H9 (cell line): Measurements from ENCODE around the gene PRDX1. TPM values are rescaled to one million over a fixed set of nuclear protein-coding genes. Genes with fewer than 3 reads are reported as not detected.

Experiments used
- DNase-seq: peaks from one replicate; pipeline ENCODE4 v3.0.0-alpha.2; 2017
- H2AFZ ChIP-seq: one replicate; pipeline ENCODE4 v1.6.1; 2013; ENCODE audit warnings: mild to moderate bottlenecking, low read length, control low read depth, moderate library complexity
- H2AK5ac ChIP-seq: 2 replicates; pipeline ENCODE4 v1.6.1; 2013; ENCODE audit warnings: low read length, control low read depth, mixed read lengths; ENCODE audit not compliant: insufficient read length
- H2BK120ac ChIP-seq: one replicate; pipeline ENCODE4 v1.6.1; 2013; ENCODE audit warnings: low read depth, mild to moderate bottlenecking, low read length, control low read depth, inconsistent platforms; ENCODE audit not compliant: poor library complexity, severe bottlenecking
- H2BK12ac ChIP-seq: 2 replicates; pipeline ENCODE4 v1.6.1; 2013; ENCODE audit warnings: low read length, control low read depth, mixed read lengths, low read depth; ENCODE audit not compliant: insufficient read length
- H2BK15ac ChIP-seq: 2 replicates; pipeline ENCODE4 v1.6.1; 2013; ENCODE audit warnings: low read depth, low read length, control low read depth
- H2BK20ac ChIP-seq: one replicate; pipeline ENCODE4 v1.6.1; 2013; ENCODE audit warnings: low read depth, mild to moderate bottlenecking, low read length, control low read depth, inconsistent platforms; ENCODE audit not compliant: poor library complexity, severe bottlenecking
- H2BK5ac ChIP-seq: 2 replicates; pipeline ENCODE4 v1.6.1; 2013; ENCODE audit warnings: low read length, control low read depth, mixed read lengths; ENCODE audit not compliant: insufficient read length
- H3K14ac ChIP-seq: 2 replicates; pipeline ENCODE4 v1.6.1; 2013; ENCODE audit warnings: low read length, control low read depth; ENCODE audit not compliant: insufficient read depth
- H3K18ac ChIP-seq: 2 replicates; pipeline ENCODE4 v1.6.1; 2013; ENCODE audit warnings: low read depth, mild to moderate bottlenecking, mixed read lengths, low read length, control low read depth; ENCODE audit not compliant: insufficient read length
- H3K23ac ChIP-seq: 2 replicates; pipeline ENCODE4 v1.6.1; 2013; ENCODE audit warnings: low read length, control low read depth, mixed read lengths, low read depth; ENCODE audit not compliant: insufficient read length
- H3K23me2 ChIP-seq: 2 replicates; pipeline ENCODE4 v1.6.1; 2013; ENCODE audit warnings: low read depth, mild to moderate bottlenecking, mixed read lengths, low read length, control low read depth; ENCODE audit not compliant: insufficient read length, poor library complexity, severe bottlenecking
- H3K27ac ChIP-seq: 2 replicates; pipeline ENCODE4 v1.5.1; 2013; ENCODE audit warnings: low read length, control low read depth, mixed read lengths, low read depth; ENCODE audit not compliant: insufficient read length
- H3K27me3 ChIP-seq: 2 replicates; pipeline ENCODE4 v1.6.1; 2013; ENCODE audit warnings: low read length, control low read depth, inconsistent platforms; ENCODE audit not compliant: insufficient read depth
- H3K4ac ChIP-seq: 2 replicates; pipeline ENCODE4 v1.6.1; 2013; ENCODE audit warnings: low read depth, mild to moderate bottlenecking, control low read depth, inconsistent platforms, low read length, moderate library complexity
- H3K4me1 ChIP-seq: 2 replicates; pipeline ENCODE4 v1.6.1; 2013; ENCODE audit warnings: low read length, control low read depth, inconsistent platforms; ENCODE audit not compliant: insufficient read depth
- H3K4me2 ChIP-seq: 2 replicates; pipeline ENCODE4 v1.6.1; 2013; ENCODE audit warnings: low read length, control low read depth, mixed read lengths; ENCODE audit not compliant: insufficient read length, insufficient read depth
- H3K56ac ChIP-seq: 2 replicates; pipeline ENCODE4 v1.6.1; 2013; ENCODE audit warnings: low read depth, mild to moderate bottlenecking, mixed read lengths, low read length, control low read depth; ENCODE audit not compliant: insufficient read length
- H3K79me1 ChIP-seq: 2 replicates; pipeline ENCODE4 v1.6.1; 2013; ENCODE audit warnings: low read depth, mild to moderate bottlenecking, moderate library complexity, low read length, control low read depth, inconsistent platforms; ENCODE audit not compliant: insufficient read depth, poor library complexity, severe bottlenecking
- H3K79me2 ChIP-seq: 2 replicates; pipeline ENCODE4 v1.6.1; 2013; ENCODE audit warnings: low read length, control low read depth, inconsistent platforms; ENCODE audit not compliant: insufficient read depth
- H3K9ac ChIP-seq: 2 replicates; pipeline ENCODE4 v1.6.1; 2013; ENCODE audit warnings: low read length, control low read depth, mixed read lengths; ENCODE audit not compliant: insufficient read length; ENCODE audit errors: extremely low read depth
- H3K9me3 ChIP-seq: one replicate; pipeline ENCODE4 v1.6.1; 2013; ENCODE audit warnings: low read depth, low read length, inconsistent platforms; ENCODE audit not compliant: control insufficient read depth
- H3T11ph ChIP-seq: one replicate; pipeline ENCODE4 v1.6.1; 2013; ENCODE audit warnings: mild to moderate bottlenecking, low read length, control low read depth, inconsistent platforms
- H4K20me1 ChIP-seq: one replicate; pipeline ENCODE4 v1.6.1; 2013; ENCODE audit not compliant: control insufficient read depth, insufficient read length, insufficient read depth
- H4K5ac ChIP-seq: 2 replicates; pipeline ENCODE4 v1.6.1; 2013; ENCODE audit warnings: low read depth, mild to moderate bottlenecking, mixed read lengths, low read length, control low read depth; ENCODE audit not compliant: insufficient read length
- H4K8ac ChIP-seq: replicated peaks from 2 replicates; pipeline ENCODE4 v1.6.1; 2013; ENCODE audit warnings: low read length, control low read depth, mixed read lengths, low read depth; ENCODE audit not compliant: insufficient read length
- H4K91ac ChIP-seq: 2 replicates; pipeline ENCODE4 v1.6.1; 2013; ENCODE audit warnings: low read depth, mild to moderate bottlenecking, moderate library complexity, mixed read lengths, low read length, control low read depth; ENCODE audit not compliant: insufficient read length
- H3K27ac Mint-ChIP-seq, 3 experiments: 2 replicates in 2 of 3; 3 replicates in 1 of 3; pipeline ENCODE4 v1.8.0; 2020 to 2021; ENCODE audit warnings: mixed read lengths in 3 of 3, mild to moderate bottlenecking in 1 of 3, moderate library complexity in 1 of 3
- H3K27me3 Mint-ChIP-seq: 2 replicates; pipeline ENCODE4 v1.8.0; 2021; ENCODE audit warnings: low read depth, mild to moderate bottlenecking, moderate library complexity, mixed read lengths
- H3K36me3 Mint-ChIP-seq, 3 experiments: 2 replicates in 2 of 3; 3 replicates in 1 of 3; pipeline ENCODE4 v1.8.0; 2020 to 2021; ENCODE audit warnings: low read depth in 3 of 3, mixed read lengths in 3 of 3; ENCODE audit not compliant: insufficient read depth in 1 of 3
- H3K4me1 Mint-ChIP-seq, 2 experiments: 2 replicates each; pipeline ENCODE4 v1.8.0; 2020; ENCODE audit warnings: mixed read lengths in 2 of 2
- H3K4me3 Mint-ChIP-seq, 2 experiments: 2 replicates in 1 of 2; 3 replicates in 1 of 2; pipeline ENCODE4 v1.8.0; 2020 to 2021; ENCODE audit warnings: mild to moderate bottlenecking in 2 of 2, mixed read lengths in 2 of 2, moderate library complexity in 1 of 2
- H3K9me3 Mint-ChIP-seq, 2 experiments: 2 replicates in 1 of 2; 3 replicates in 1 of 2; pipeline ENCODE4 v1.8.0; 2020; ENCODE audit warnings: mild to moderate bottlenecking in 2 of 2, mixed read lengths in 2 of 2, moderate library complexity in 1 of 2
- total RNA-seq: library from RNA; stranded (reverse); gene quantifications from 2 replicates; pipeline ENCODE4 v1.2.1, GENCODE V29; 2021
- TF ChIP-seq, protein P1 (sequence below): fragments of 200-600 bp; sonication (generic); conservative IDR thresholded peaks from 3 replicates; pipeline ENCODE4 v1.8.0; 2021; ENCODE audit warnings: antibody characterized with exemption, mild to moderate bottlenecking

Gene PRDX1
- total RNA-seq, 1 experiment from 2014 or later: 1,003 TPM

DNA sequence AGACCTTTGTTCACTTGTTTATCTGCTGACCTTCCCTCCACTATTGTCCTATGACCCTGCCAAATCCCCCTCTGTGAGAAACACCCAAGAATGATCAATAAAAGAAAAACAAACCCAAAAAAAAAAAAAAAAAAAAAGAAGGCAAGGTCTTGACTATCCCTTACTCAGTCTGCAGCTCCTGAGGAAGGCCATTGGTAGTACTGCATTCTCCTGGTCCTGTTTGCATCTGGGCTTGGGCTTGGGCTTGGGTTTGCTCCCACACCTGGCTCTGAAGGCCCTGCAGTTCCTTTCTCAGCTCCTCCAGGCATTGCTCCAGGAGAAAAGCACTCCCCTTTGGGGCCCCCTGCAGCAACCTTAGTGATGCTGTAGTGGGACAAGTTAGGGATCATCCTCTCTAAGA lies 23.4 kb downstream of the PRDX1 start:
- no peaks in the 10 kb centered on the region for H3K9me3 ChIP-seq
- no peak overlapping the region for H4K5ac ChIP-seq
- Mint-ChIP-seq H3K27me3 (no peaks in the 10 kb centered on the region; the same call in 1 of the 2 replicates), H3K36me3 (peaks cover 2 to 9% (median 9%) of the 10 kb centered on the region in 3 experiments; a peak in 6 of 7 replicates), H3K9me3 (peaks cover 8 to 12% of the 10 kb centered on the region in 2 experiments; a peak in 4 of 5 replicates), H3K27ac (no peak overlapping the region), H3K4me1 (peaks cover 20 to 28% of the 10 kb centered on the region in 2 experiments), H3K4me3 (peak overlapping the region in 1 of 2 experiments; percentile 96; a peak in 1 of 5 replicates)
- TF ChIP-seq, protein P1, sequence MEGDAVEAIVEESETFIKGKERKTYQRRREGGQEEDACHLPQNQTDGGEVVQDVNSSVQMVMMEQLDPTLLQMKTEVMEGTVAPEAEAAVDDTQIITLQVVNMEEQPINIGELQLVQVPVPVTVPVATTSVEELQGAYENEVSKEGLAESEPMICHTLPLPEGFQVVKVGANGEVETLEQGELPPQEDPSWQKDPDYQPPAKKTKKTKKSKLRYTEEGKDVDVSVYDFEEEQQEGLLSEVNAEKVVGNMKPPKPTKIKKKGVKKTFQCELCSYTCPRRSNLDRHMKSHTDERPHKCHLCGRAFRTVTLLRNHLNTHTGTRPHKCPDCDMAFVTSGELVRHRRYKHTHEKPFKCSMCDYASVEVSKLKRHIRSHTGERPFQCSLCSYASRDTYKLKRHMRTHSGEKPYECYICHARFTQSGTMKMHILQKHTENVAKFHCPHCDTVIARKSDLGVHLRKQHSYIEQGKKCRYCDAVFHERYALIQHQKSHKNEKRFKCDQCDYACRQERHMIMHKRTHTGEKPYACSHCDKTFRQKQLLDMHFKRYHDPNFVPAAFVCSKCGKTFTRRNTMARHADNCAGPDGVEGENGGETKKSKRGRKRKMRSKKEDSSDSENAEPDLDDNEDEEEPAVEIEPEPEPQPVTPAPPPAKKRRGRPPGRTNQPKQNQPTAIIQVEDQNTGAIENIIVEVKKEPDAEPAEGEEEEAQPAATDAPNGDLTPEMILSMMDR: no peak
- no peak overlapping the region for H3K18ac ChIP-seq
- no peak overlapping the region for H2BK120ac ChIP-seq
- H4K20me1 ChIP-seq: no peaks in the 10 kb centered on the region
- no peak overlapping the region for H2AFZ ChIP-seq
- no peak overlapping the region for H3K14ac ChIP-seq
- no peak overlapping the region for H2AK5ac ChIP-seq
- no peak overlapping the region for H3T11ph ChIP-seq
- no peak overlapping the region for H2BK15ac ChIP-seq
- peaks cover 6% of the 10 kb centered on the region for H3K23me2 ChIP-seq
- H3K56ac ChIP-seq: no peak overlapping the region
- no peak overlapping the region for H3K9ac ChIP-seq
- no peak overlapping the region for H4K91ac ChIP-seq
- no peaks in the 10 kb centered on the region for H3K27me3 ChIP-seq
- no peak overlapping the region for H4K8ac ChIP-seq
- H3K79me1 ChIP-seq: no peaks in the 10 kb centered on the region
- H2BK20ac ChIP-seq: no peak overlapping the region
- no peaks in the 10 kb centered on the region for H3K79me2 ChIP-seq
- no peak overlapping the region for H3K4me2 ChIP-seq
- no peak overlapping the region for H3K27ac ChIP-seq
- H3K4me1 ChIP-seq: peaks cover 8% of the 10 kb centered on the region
- no peak overlapping the region for H3K4ac ChIP-seq
- H2BK12ac ChIP-seq: no peak overlapping the region
- DNase-seq: no peak
- H2BK5ac ChIP-seq: no peak overlapping the region
- H3K23ac ChIP-seq: no peak overlapping the region
